BE2C (cell line): Measurements from ENCODE around the gene ECE1.

Experiments used
- DNase-seq: peaks from one replicate; pipeline ENCODE4 v3.0.0-alpha.2; 2020
- H3K27me3 ChIP-seq: fragments of 250-450 bp; sonication (Bioruptor Pico); 2 replicates; pipeline ENCODE4 v1.5.1; 2020; ENCODE audit warnings: mild to moderate bottlenecking
- H3K36me3 ChIP-seq: fragments of 250-450 bp; sonication (Bioruptor Pico); 2 replicates; pipeline ENCODE4 v1.5.1; 2020; ENCODE audit warnings: mild to moderate bottlenecking
- H3K4me1 ChIP-seq: fragments of 250-450 bp; sonication (Bioruptor Pico); 2 replicates; pipeline ENCODE4 v1.5.1; 2020
- H3K4me3 ChIP-seq: 2 replicates; pipeline ENCODE4 v1.5.1; 2011; ENCODE audit warnings: low read depth, low read length
- H3K9me3 ChIP-seq: fragments of 250-450 bp; sonication (Bioruptor Pico); 2 replicates; pipeline ENCODE4 v1.5.1; 2020
- CTCF ChIP-seq: IDR thresholded peaks from 2 replicates; pipeline ENCODE4 v1.5.1; 2012; ENCODE audit warnings: mild to moderate bottlenecking, low read depth, low read length

ECE1 gene

GRCh38 chr1:21296509-21297354 is 6.5 kb upstream of the ECE1 start:
- H3K36me3 ChIP-seq: no peaks in the 10 kb centered on the region
- no peaks in the 10 kb centered on the region for H3K4me1 ChIP-seq
- DNase-seq: no peak
- no peaks in the 10 kb centered on the region for H3K9me3 ChIP-seq
- no peak for TF ChIP-seq CTCF
- H3K4me3 ChIP-seq: no peak overlapping the region
- no peaks in the 10 kb centered on the region for H3K27me3 ChIP-seq

- Histone ChIP-seq H3K4me3 (no peak overlapping the region), H3K36me3 (no peaks in the 10 kb centered on the region), H3K9me3 (no peaks in the 10 kb centered on the region), H3K27me3 (no peaks in the 10 kb centered on the region), H3K4me1 (no peaks in the 10 kb centered on the region)
- DNase-seq: no peak
- TF ChIP-seq CTCF: no peak
Observed at GRCh38 chr1:21295545-21295944, 5.3 kb upstream of the ECE1 start.

- Histone ChIP-seq H3K4me3 (no peak overlapping the region), H3K4me1 (no peaks in the 10 kb centered on the region), H3K9me3 (no peaks in the 10 kb centered on the region), H3K27me3 (no peaks in the 10 kb centered on the region), H3K36me3 (no peaks in the 10 kb centered on the region)
- TF ChIP-seq CTCF: no peak
- DNase-seq: no peak
Observed at GRCh38 chr1:21295002-21295401, 4.7 kb upstream of the ECE1 start.

- TF ChIP-seq CTCF: no peak
- Histone ChIP-seq H3K36me3 (no peaks in the 10 kb centered on the region), H3K4me1 (no peaks in the 10 kb centered on the region), H3K9me3 (no peaks in the 10 kb centered on the region), H3K27me3 (no peaks in the 10 kb centered on the region), H3K4me3 (no peak overlapping the region)
- no peak for DNase-seq
Observed at GRCh38 chr1:21294266-21294989, 4.2 kb upstream of the ECE1 start.

GRCh38 chr1:21293537-21294265 is 3.4 kb upstream of the ECE1 start:
- no peaks in the 10 kb centered on the region for H3K9me3 ChIP-seq

More at GRCh38 chr1:21293537-21294265, 3.4 kb upstream of the ECE1 start:
- TF ChIP-seq CTCF: no peak
- no peaks in the 10 kb centered on the region for H3K4me1 ChIP-seq
- H3K4me3 ChIP-seq: no peak overlapping the region
- DNase-seq: no peak
- no peaks in the 10 kb centered on the region for H3K27me3 ChIP-seq
- no peaks in the 10 kb centered on the region for H3K36me3 ChIP-seq
